ENCODE measurements around the gene TMEM9B. TPM values are rescaled to one million over a fixed set of nuclear protein-coding genes. Genes with fewer than 3 reads are reported as not detected.
A peak's percentile ranks its signal among the peaks of the same experiment; 100 is the strongest.

TMEM9B gene
- total RNA-seq, 4 donors from 2014 or later = 31.9 to 44.4 (median 42.1) TPM

GRCh38 chr11:9003573-9004182 lies 39.4 kb upstream of the TMEM9B start, which contains the start of gene NRIP3:
Gene NRIP3, minus strand, starts transcription at chr11:9004001. Its CDS starts 66 bp downstream, at chr11:9003935.
- peak; percentile 54 for DNase-seq (ENCODE audit: low spot score)
- TF ChIP-seq CTCF (IDR thresholded peaks at IDR 0.05) = no peak
- peak; percentile 67 for ATAC-seq (ENCODE audit: low FRiP score)

- TF ChIP-seq CTCF (IDR thresholded peaks at IDR 0.05) = no peak
- no peak for DNase-seq (ENCODE audit: low spot score)
- ATAC-seq (ENCODE audit: low FRiP score) = no peak
Observed at GRCh38 chr11:9002920-9003572, 38.8 kb upstream of the TMEM9B start.

- no peak for TF ChIP-seq CTCF (IDR thresholded peaks at IDR 0.05)
- ATAC-seq (ENCODE audit: low FRiP score) (no peak), DNase-seq (ENCODE audit: low spot score) (no peak)
Observed at GRCh38 chr11:9001736-9002135, 37.5 kb upstream of the TMEM9B start.

- no peak for TF ChIP-seq CTCF (IDR thresholded peaks at IDR 0.05)
- no peak for ATAC-seq (ENCODE audit: low FRiP score)
- no peak for DNase-seq (ENCODE audit: low spot score)
Observed at GRCh38 chr11:8998017-8998416, 33.8 kb upstream of the TMEM9B start.

GRCh38 chr11:8997451-8997850 lies 33.2 kb upstream of the TMEM9B start:
- DNase-seq (ENCODE audit: low spot score) (no peak), ATAC-seq (ENCODE audit: low FRiP score) (no peak)
- no peak for TF ChIP-seq CTCF (IDR thresholded peaks at IDR 0.05)

GRCh38 chr11:8989453-8989852 lies 25.2 kb upstream of the TMEM9B start:
- no peak for TF ChIP-seq CTCF (IDR thresholded peaks at IDR 0.05)
- peak; percentile 28 for ATAC-seq (ENCODE audit: low FRiP score)
- no peak for DNase-seq (ENCODE audit: low spot score)

Measured in omental fat pad (tissue), 4 donors.